GM18526 (cell line): Measurements from ENCODE around the gene THADA.

Experiments
- POLR2A ChIP-seq: IDR thresholded peaks from 3 replicates; pipeline ENCODE4 v1.6.1; 2011; ENCODE audit not compliant: insufficient read length; ENCODE audit errors: extremely low read depth

THADA gene

GRCh38 chr2:43429369-43429768 lies 166.5 kb downstream of the THADA start:
- TF ChIP-seq POLR2A, result no peak

- no peak for TF ChIP-seq POLR2A
These were observed 168.8 kb downstream of the THADA start for GRCh38 chr2:43427032-43427424.

DNA sequence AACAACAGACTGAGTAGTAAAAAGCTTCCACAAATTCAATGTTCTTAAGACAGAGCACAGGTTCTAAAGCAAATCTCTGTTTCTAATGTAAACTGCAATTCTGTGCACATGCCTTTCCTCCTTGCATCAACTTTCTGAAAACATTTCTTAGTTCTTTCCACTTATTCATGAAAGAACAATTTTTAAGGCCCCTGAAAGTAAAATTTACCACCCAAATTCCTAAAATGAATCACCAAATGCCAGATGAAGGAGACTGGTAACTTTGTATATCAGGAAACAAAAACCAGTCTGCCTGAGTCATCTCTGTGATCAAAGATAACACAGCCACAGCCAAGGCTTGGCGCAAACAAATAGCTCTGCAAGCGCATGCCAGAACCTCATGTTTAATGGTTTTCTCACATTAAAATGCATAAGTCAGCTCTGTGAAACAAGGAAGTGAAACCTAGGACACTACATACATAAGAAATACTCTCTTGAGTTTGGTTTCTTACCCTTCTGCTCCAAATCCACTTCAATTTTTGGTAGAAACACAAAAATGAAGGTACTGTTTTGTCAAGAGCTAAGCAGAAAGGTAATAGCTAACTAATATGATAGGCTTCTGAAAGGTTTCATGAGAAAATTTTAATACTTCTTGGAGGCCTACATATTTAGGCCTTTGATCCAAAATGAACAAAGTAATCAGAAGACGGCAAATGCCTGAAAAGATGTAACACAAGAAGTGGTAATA lies 169.4 kb downstream of the THADA start:
- TF ChIP-seq POLR2A, result no peak

GRCh38 chr2:43425659-43426058 lies 170.2 kb downstream of the THADA start:
- no peak for TF ChIP-seq POLR2A

DNA sequence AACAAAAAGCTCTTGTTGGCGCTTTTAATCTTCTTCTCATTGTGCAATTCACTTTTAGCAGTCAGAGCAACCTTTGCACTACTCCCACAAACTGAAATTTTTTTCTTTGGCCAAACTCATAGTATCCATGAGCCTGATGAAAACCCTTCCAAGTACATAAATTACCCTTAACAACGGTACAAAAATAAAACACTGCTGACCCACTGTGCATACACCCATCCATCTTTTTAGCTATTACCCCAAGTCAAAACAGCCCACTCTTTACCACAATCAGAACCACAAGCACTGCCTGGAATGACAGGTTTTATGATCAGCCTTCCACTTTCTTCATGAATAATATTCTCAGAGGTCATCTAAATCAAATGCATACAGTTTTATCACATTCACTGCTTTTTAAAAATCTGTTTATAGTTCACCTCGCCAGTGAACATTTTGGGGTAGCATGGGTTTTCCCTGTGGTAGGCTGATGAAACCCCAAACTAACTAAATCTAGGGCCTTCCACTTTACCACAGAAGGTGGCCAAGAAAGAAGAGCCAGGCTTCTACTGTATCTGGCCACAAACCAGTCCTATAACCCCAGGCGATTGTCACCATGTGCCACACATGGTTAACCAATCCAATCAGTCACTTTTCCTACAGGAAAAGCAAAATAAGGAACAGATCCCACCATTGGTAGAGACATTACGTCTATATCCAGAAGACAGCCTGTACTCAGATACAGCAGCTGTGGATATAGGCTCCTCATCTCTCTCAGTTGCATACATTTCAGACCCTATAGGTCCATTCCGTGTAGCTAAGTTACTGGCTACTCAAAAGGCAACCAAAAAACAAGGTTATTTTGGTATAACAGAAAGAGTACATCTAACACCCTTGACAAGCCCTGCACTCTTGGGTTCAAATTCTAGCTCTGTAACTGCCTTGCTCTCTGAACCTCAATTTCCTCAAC lies 171.3 kb downstream of the THADA start:
- no peak for TF ChIP-seq POLR2A

DNA sequence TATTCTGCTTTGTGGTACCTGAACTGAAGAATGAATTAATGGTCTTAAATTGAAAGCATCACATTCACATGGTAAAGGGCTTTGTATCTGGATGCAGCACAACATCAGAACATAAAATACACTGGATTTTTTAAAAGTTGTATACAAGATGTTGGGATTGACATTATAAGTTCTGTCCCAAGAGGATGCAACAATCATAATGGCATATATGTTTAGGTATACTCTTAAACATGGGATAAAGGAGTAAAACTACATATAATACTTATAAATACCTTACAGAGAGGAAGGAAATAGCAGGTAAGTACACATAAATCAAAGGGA lies 171.9 kb downstream of the THADA start:
- TF ChIP-seq POLR2A, result no peak

GRCh38 chr2:43421194-43421593 lies 174.6 kb downstream of the THADA start:
- TF ChIP-seq POLR2A, result no peak

DNA sequence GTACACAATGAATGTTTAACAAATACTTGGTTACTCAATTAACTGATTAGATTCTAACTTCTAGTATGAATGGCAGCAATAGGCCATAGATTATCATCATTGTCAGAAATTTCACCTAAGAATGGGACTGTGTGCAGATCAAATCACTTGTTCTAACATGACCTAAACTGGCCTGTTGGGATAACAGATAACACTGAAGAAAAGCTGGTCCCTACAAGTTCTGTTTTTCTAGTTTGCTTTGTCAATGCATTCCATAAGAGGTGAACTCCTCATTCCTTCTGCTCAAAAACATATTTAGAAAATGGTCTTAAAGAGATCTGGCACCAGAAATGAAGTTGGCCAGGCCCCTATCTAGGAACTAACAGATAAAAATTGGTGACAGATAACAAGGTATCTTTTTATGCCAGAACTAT lies 175.4 kb downstream of the THADA start:
- TF ChIP-seq POLR2A, result no peak

DNA sequence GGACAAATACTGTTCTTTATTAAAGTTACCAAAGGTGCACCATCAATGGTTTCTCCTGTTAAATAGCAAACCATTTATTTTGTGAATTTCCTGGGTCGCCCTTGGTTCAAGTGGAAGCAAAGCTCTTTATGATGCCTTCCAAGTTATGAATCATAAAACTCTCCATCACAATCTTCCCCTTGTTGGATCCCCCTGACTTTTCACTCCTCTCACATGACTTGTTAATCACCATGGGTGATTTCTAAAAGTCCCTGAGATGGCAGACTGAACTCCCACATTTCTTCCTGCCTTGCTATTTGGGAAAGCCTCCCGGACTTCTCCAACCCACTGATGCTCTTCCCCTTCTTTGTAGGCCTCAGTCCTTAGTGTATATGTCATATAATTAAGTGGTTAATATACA lies 176.0 kb downstream of the THADA start:
- no peak for TF ChIP-seq POLR2A

GRCh38 chr2:43419243-43419642 lies 176.6 kb downstream of the THADA start:
- no peak for TF ChIP-seq POLR2A

- TF ChIP-seq POLR2A, result no peak
These were observed 177.2 kb downstream of the THADA start for GRCh38 chr2:43418680-43419079.

- TF ChIP-seq POLR2A, result no peak
These were observed 178.5 kb downstream of the THADA start for GRCh38 chr2:43417300-43417699.

DNA sequence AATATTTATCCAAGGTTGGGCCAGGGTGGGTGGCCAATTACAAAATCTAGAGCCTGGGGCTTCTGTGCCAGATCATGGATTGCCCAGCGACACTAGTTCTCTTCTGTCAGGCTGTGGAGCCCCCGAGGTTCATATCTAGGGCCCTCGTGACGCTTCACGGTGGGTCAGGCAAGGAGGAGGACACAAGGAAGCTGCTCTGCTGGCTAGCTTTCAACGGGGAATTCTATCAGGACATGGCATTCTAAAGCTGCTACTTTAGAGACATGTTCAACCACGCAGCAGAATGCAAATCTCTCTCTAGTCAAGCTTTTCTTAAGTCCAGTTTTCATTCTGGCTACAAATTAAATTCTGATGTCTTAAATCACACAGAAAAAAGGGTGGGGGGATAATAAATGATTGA lies 180.2 kb downstream of the THADA start:
- no peak for TF ChIP-seq POLR2A

DNA sequence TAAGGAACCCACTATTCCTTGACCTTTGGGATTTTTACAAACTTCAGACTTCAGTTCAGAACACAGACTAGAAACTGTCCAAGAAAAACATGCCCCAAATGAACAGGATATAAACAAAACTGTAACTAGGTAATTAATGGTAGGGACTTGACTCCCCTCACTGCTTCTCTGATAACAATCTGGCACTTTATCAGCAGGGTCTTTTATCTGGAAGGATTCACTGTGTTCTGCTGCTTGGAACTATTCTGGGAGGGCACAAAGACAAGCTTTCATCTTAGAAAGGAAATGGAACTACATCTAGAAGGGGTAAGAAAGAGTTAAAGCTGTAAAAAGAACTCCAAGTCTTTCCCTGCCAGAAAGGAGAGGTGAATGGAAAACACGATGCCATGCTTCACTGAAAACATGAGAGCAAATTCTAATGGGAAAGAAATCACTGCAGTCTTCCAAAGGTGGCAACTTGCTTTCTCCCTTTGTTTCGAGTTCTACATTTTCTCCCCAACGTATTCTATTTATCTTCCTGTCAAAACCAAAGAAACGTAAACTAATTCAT lies 181.2 kb downstream of the THADA start:
- TF ChIP-seq POLR2A, result no peak

DNA sequence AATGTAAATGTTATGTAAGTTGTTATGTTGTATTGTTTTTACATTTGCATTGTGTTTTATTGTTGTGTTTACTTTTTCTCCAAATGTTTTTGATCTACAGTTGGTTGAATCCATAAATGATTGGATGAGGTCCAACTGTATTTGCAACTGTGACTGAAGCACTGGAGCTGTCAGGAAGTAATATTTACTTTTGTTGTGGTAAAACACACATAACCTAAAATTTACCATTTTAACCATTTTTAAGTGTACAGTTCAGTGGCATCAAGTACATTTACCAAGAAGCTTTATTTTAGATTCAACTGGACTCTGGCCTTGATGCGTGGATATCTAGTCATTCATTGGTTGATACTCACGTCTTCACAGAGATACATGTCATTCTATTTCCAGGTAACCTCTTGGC lies 181.8 kb downstream of the THADA start:
- TF ChIP-seq POLR2A, result no peak

DNA sequence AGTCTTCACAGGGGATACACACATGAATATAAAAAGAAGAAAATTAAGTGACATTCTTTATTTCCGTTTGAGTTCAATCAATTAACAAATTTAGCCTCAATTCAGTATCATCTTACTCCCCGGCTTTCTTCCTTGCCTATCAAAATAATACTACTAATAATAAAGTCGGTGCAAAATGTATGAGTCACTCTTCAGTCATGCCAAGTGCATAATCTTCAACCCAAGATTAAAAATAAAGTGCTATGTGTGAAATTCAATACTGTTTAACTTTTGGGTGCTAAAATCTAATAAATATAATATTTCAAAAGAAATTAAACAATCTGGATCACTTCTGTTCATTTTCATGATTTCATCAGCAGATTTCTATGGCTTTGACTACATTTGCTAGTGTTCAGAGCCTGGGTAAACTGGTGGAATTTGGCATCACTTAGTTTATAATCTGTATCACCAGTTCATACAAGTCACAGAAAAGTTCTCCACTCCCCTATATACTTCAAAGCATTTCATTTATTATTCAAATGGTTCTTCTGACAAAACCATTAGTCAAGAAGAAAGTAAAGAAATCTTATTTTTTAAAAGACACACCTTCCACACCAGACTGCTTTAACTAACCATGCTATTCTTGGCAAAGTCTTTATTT lies 183.6 kb downstream of the THADA start:
- TF ChIP-seq POLR2A, result no peak

DNA sequence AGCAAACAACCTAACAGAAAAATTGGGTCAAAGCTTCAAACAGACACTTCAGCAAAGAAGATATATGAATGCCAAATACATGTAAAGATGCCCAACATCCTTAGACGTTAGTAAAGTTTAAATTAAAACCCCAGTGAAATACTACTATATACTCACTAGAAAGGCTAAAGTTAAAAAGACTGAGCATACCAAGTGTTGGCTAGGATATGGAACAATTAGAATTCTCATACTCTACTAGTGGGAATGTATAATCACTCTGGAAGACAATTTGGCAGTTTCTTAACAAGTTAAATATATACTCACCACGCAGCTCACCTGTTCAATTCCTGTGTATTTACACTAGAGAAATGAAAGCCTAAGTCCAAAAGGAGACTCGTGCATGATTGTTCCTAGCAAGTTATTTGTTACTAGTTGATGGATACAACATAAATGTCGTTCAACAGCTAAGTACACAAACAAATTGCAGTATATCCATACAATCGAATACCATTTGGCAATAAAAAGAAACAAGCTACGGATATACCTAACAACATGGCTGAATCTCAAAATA lies 185.7 kb downstream of the THADA start:
- TF ChIP-seq POLR2A, result no peak
